Trophoblast cell (in vitro differentiated cells and primary cell): ENCODE data around the gene TIMM13.

Source experiments
- DNase-seq, 2 donors: peaks; one replicate each; pipeline ENCODE4 v3.0.0-alpha.2; 2016
- H2AFZ ChIP-seq: 2 replicates; pipeline ENCODE4 v1.6.1; 2013; ENCODE audit warnings: low read length, moderate library complexity, mild to moderate bottlenecking; ENCODE audit not compliant: insufficient read depth, poor library complexity
- H2AK5ac ChIP-seq: 2 replicates; pipeline ENCODE4 v1.6.1; 2013; ENCODE audit warnings: mild to moderate bottlenecking, low read length
- H2BK120ac ChIP-seq: 2 replicates; pipeline ENCODE4 v1.6.1; 2013; ENCODE audit warnings: low read length, mild to moderate bottlenecking, moderate library complexity; ENCODE audit not compliant: insufficient read depth, poor library complexity
- H2BK12ac ChIP-seq: 2 replicates; pipeline ENCODE4 v1.6.1; 2013; ENCODE audit warnings: mild to moderate bottlenecking, low read length, moderate library complexity
- H2BK5ac ChIP-seq: 2 replicates; pipeline ENCODE4 v1.6.1; 2013; ENCODE audit warnings: low read length, low read depth, moderate library complexity, mild to moderate bottlenecking; ENCODE audit not compliant: poor library complexity
- H3K14ac ChIP-seq: 2 replicates; pipeline ENCODE4 v1.6.1; 2013; ENCODE audit warnings: mild to moderate bottlenecking, low read length
- H3K18ac ChIP-seq: 2 replicates; pipeline ENCODE4 v1.6.1; 2013; ENCODE audit warnings: mild to moderate bottlenecking, low read length
- H3K23ac ChIP-seq: 2 replicates; pipeline ENCODE4 v1.6.1; 2013; ENCODE audit warnings: low read length
- H3K27ac ChIP-seq: 2 replicates; pipeline ENCODE4 v1.5.1; 2013; ENCODE audit warnings: low read depth, mild to moderate bottlenecking, inconsistent platforms, low read length, moderate library complexity
- H3K27me3 ChIP-seq: 2 replicates; pipeline ENCODE4 v1.6.1; 2013; ENCODE audit warnings: inconsistent platforms, mild to moderate bottlenecking, low read length, moderate library complexity; ENCODE audit not compliant: insufficient read depth
- H3K36me3 ChIP-seq, 2 experiments: 1 replicate in 1 of 2; 2 replicates in 1 of 2; pipeline ENCODE4 v1.6.1; 2013; ENCODE audit warnings: low read length in 2 of 2, mild to moderate bottlenecking in 2 of 2, moderate library complexity in 1 of 2; ENCODE audit not compliant: insufficient read depth in 2 of 2, control insufficient read depth in 1 of 2
- H3K4ac ChIP-seq: 2 replicates; pipeline ENCODE4 v1.6.1; 2013; ENCODE audit warnings: low read depth, mild to moderate bottlenecking, low read length, moderate library complexity
- H3K4me1 ChIP-seq, 2 experiments: 1 replicate in 1 of 2; 2 replicates in 1 of 2; pipeline ENCODE4 v1.6.1; 2013; ENCODE audit warnings: low read length in 2 of 2, mild to moderate bottlenecking in 2 of 2, moderate library complexity in 1 of 2; ENCODE audit not compliant: insufficient read depth in 2 of 2, control insufficient read depth in 1 of 2
- H3K4me2 ChIP-seq: 2 replicates; pipeline ENCODE4 v1.6.1; 2013; ENCODE audit warnings: inconsistent platforms, mild to moderate bottlenecking, low read length, moderate library complexity
- H3K4me3 ChIP-seq: 2 replicates; pipeline ENCODE4 v1.5.1; 2013; ENCODE audit warnings: mild to moderate bottlenecking, low read depth, low read length, inconsistent platforms
- H3K79me1 ChIP-seq: one replicate; pipeline ENCODE4 v1.6.1; 2013; ENCODE audit warnings: low read length
- H3K79me2 ChIP-seq: 2 replicates; pipeline ENCODE4 v1.6.1; 2013; ENCODE audit warnings: low read length, mild to moderate bottlenecking; ENCODE audit not compliant: control insufficient read depth, insufficient read depth, poor library complexity
- H3K9ac ChIP-seq: 2 replicates; pipeline ENCODE4 v1.6.1; 2013; ENCODE audit warnings: mild to moderate bottlenecking, low read length
- H3K9me3 ChIP-seq: 2 replicates; pipeline ENCODE4 v1.6.1; 2013; ENCODE audit warnings: low read depth, mild to moderate bottlenecking, control low read depth, inconsistent platforms, low read length; ENCODE audit not compliant: insufficient read depth
- H4K12ac ChIP-seq: 2 replicates; pipeline ENCODE4 v1.6.1; 2013; ENCODE audit warnings: low read depth, mild to moderate bottlenecking, low read length, moderate library complexity
- H4K8ac ChIP-seq: 2 replicates; pipeline ENCODE4 v1.6.1; 2013; ENCODE audit warnings: low read depth, mild to moderate bottlenecking, low read length, moderate library complexity
- H4K91ac ChIP-seq: one replicate; pipeline ENCODE4 v1.6.1; 2013; ENCODE audit warnings: low read depth, mild to moderate bottlenecking, low read length, moderate library complexity
- WGBS: extraction: QIAGEN DNeasy Blood & Tissue Kit; methylation state at CpG from one replicate; pipeline ENCODE4 v1.1.7; 2013; ENCODE audit warnings: missing lambda C conversion rate; ENCODE audit not compliant: insufficient read length, insufficient coverage; ENCODE audit errors: extremely low coverage; 5-methylcytosine and 5-hydroxymethylcytosine counted together

The TIMM13 gene

GRCh38 chr19:2425622-2426581 is 1.5 kb downstream of the TIMM13 start:
- peaks cover 10 to 17% of the 10 kb centered on the region in 2 experiments for H3K4me1 ChIP-seq
- no peaks in the 10 kb centered on the region for H3K27me3 ChIP-seq
- H3K27ac ChIP-seq = no peak overlapping the region
- H3K14ac ChIP-seq = no peak overlapping the region
- no peak overlapping the region for H3K9ac ChIP-seq
- H2BK12ac ChIP-seq = no peak overlapping the region
- peak overlapping the region; percentile 71 for H3K4me3 ChIP-seq
- H2BK5ac ChIP-seq = no peak overlapping the region
- peaks cover 35 to 44% of the 10 kb centered on the region in 2 experiments for H3K36me3 ChIP-seq
- H3K4ac ChIP-seq = peak overlapping the region; percentile 92
- peak overlapping the region; percentile 98 for H3K4me2 ChIP-seq
- H3K23ac ChIP-seq = no peak overlapping the region
- peaks cover 10% of the 10 kb centered on the region for H3K79me1 ChIP-seq
- peaks cover 1% of the 10 kb centered on the region for H3K9me3 ChIP-seq
- peaks cover 11% of the 10 kb centered on the region for H3K79me2 ChIP-seq
- H4K8ac ChIP-seq = no peak overlapping the region
- H2AFZ ChIP-seq = no peak overlapping the region
- H2BK120ac ChIP-seq = no peak overlapping the region
- H4K12ac ChIP-seq = no peak overlapping the region
- H3K18ac ChIP-seq = no peak overlapping the region
- H2AK5ac ChIP-seq = no peak overlapping the region
- WGBS = no CpG with 5 or more reads among the region's 29 CpGs
- no peak for DNase-seq
- no peak overlapping the region for H4K91ac ChIP-seq

- H3K36me3 ChIP-seq = peaks cover 25 to 35% of the 10 kb centered on the region in 2 experiments
- no peak overlapping the region for H2BK5ac ChIP-seq
- peak; percentile 43 to 73 for DNase-seq
- peak overlapping the region; percentile 17 for H2AFZ ChIP-seq
- peaks cover 1% of the 10 kb centered on the region for H3K9me3 ChIP-seq
- H3K14ac ChIP-seq = peak overlapping the region; percentile 24
- H2AK5ac ChIP-seq = no peak overlapping the region
- no peak overlapping the region for H4K8ac ChIP-seq
- H3K79me1 ChIP-seq = peaks cover 10% of the 10 kb centered on the region
- no peak overlapping the region for H3K18ac ChIP-seq
- H3K4me2 ChIP-seq = peak overlapping the region; percentile 66
- no CpG with 5 or more reads among the region's 101 CpGs for WGBS
- H3K4me1 ChIP-seq = peaks cover 10 to 17% of the 10 kb centered on the region in 2 experiments
- H3K27me3 ChIP-seq = no peaks in the 10 kb centered on the region
- peak overlapping the region; percentile 71 for H3K4me3 ChIP-seq
- H3K4ac ChIP-seq = no peak overlapping the region
- no peak overlapping the region for H2BK12ac ChIP-seq
- H3K9ac ChIP-seq = no peak overlapping the region
- peak overlapping the region; percentile 2 for H3K27ac ChIP-seq
- H4K12ac ChIP-seq = no peak overlapping the region
- H4K91ac ChIP-seq = no peak overlapping the region
- peaks cover 11% of the 10 kb centered on the region for H3K79me2 ChIP-seq
- no peak overlapping the region for H2BK120ac ChIP-seq
- no peak overlapping the region for H3K23ac ChIP-seq
Observed at GRCh38 chr19:2424686-2425621, 2.4 kb downstream of the TIMM13 start.

GRCh38 chr19:2423915-2424685 is 3.3 kb downstream of the TIMM13 start:
- H4K91ac ChIP-seq = no peak overlapping the region
- DNase-seq = no peak

More at GRCh38 chr19:2423915-2424685, 3.3 kb downstream of the TIMM13 start:
- H3K14ac ChIP-seq = no peak overlapping the region
- no peak overlapping the region for H3K27ac ChIP-seq
- no peak overlapping the region for H4K8ac ChIP-seq
- peaks cover 11% of the 10 kb centered on the region for H3K79me2 ChIP-seq
- H3K9me3 ChIP-seq = peaks cover 1% of the 10 kb centered on the region
- peaks cover 10 to 17% of the 10 kb centered on the region in 2 experiments for H3K4me1 ChIP-seq
- no peak overlapping the region for H3K18ac ChIP-seq
- no peaks in the 10 kb centered on the region for H3K27me3 ChIP-seq
- H3K9ac ChIP-seq = no peak overlapping the region
- WGBS = no CpG with 5 or more reads among the region's 46 CpGs
- no peak overlapping the region for H3K4me3 ChIP-seq
- peaks cover 17 to 27% of the 10 kb centered on the region in 2 experiments for H3K36me3 ChIP-seq
- H3K4ac ChIP-seq = no peak overlapping the region
- no peak overlapping the region for H2BK120ac ChIP-seq
- no peak overlapping the region for H4K12ac ChIP-seq
- H3K23ac ChIP-seq = no peak overlapping the region
- H3K79me1 ChIP-seq = peaks cover 10% of the 10 kb centered on the region
- no peak overlapping the region for H3K4me2 ChIP-seq
- no peak overlapping the region for H2BK5ac ChIP-seq
- no peak overlapping the region for H2AFZ ChIP-seq
- no peak overlapping the region for H2AK5ac ChIP-seq
- H2BK12ac ChIP-seq = no peak overlapping the region
